Posterior vena cava (tissue), 2 donors: ENCODE measurements around the gene EMP2. TPM values are rescaled to one million over a fixed set of nuclear protein-coding genes. Genes with fewer than 3 reads are reported as not detected.
A peak's percentile ranks its signal among the peaks of the same experiment; 100 is the strongest.
"Not testable (repeated sequence)": the region's sequence is repeated elsewhere in the genome, so short reads cannot be mapped to it uniquely, and the experiment has no call there.

Source experiments
- DNase-seq: peaks from one replicate; pipeline ENCODE4 v3.0.0-alpha.2; 2020; ENCODE audit warnings: low spot score
- intact Hi-C, 2 donors: fragments of 100-400 bp; cut with DNase I; formaldehyde crosslinking; loops; one replicate each; pipeline versions ENCODE4 v1.14.1 to v1.14.2; 2022 to 2023
- long read RNA-seq, 2 donors: library from polyadenylated mRNA; unstranded; transcript quantifications; one replicate each; pipeline ENCODE4 v2.0.0, GENCODE V29; 2020 to 2021
- total RNA-seq, 2 donors: library from RNA; stranded (reverse); fragmentation: NEBNext Ultra II Directional; extraction: Animal tissue kit (Norgen Biotek cat#: 25700); gene quantifications; one replicate each; pipeline ENCODE4 v1.2.1, GENCODE V29; 2021
- donor health status: DM: yes; HTN: yes; CAD: no.
- donor health status: DM: yes; HTN: yes; CAD: no.

Gene EMP2
- 10 to 100 TPM; 45.8 to 68.5 TPM for total RNA-seq
- long read RNA-seq, donor 1, full-length matches to known transcripts, result 10 of 12 reads
- long read RNA-seq, donor 1, partial matches to known transcripts, result 2 of 12 reads
- long read RNA-seq, donor 1, other reads (novel, unspliced or antisense), result 0 of 12 reads
- long read RNA-seq, donor 2, full-length matches to known transcripts, result 18 of 29 reads
- long read RNA-seq, donor 2, partial matches to known transcripts, result 4 of 29 reads
- long read RNA-seq, donor 2, other reads (novel, unspliced or antisense), result 7 of 29 reads

- DNase-seq, result peak; percentile 93
- intact Hi-C loops, result loop anchor here in 1 of 2 donors (5.0 kb wide), 1 partner anchor 157 kb away; no protein-coding TSS in a partner anchor
Measured at GRCh38 chr16:10579965-10580882, at the start of gene EMP2. EMP2 (minus strand) TSS chr16:10580598; CDS start chr16:10547617, 32,981 bp downstream.

GRCh38 chr16:10629592-10629963, 49.2 kb upstream of the EMP2 start:
- intact Hi-C loops, result no loop called here

GRCh38 chr16:10625595-10626357, 45.4 kb upstream of the EMP2 start:
- intact Hi-C loops, result no loop called here
- DNase-seq, result no peak

More at GRCh38 chr16:10629592-10629963, 49.2 kb upstream of the EMP2 start:
- DNase-seq, result no peak

- no peak for DNase-seq
- intact Hi-C loops, result no loop called here
Measured at GRCh38 chr16:10624527-10624926, 44.1 kb upstream of the EMP2 start.

GRCh38 chr16:10623059-10623458, 42.7 kb upstream of the EMP2 start:
- intact Hi-C loops, result no loop called here
- DNase-seq, result no peak

GRCh38 chr16:10622036-10622921, 41.9 kb upstream of the EMP2 start:
- intact Hi-C loops, result no loop called here
- DNase-seq, result no peak

GRCh38 chr16:10621216-10621949, 41.0 kb upstream of the EMP2 start:
- DNase-seq, intact Hi-C loops: not testable (repeated sequence)

GRCh38 chr16:10620120-10620519, 39.7 kb upstream of the EMP2 start:
- no peak for DNase-seq
- intact Hi-C loops, result no loop called here

- no peak for DNase-seq
- intact Hi-C loops, result no loop called here
Measured at GRCh38 chr16:10619271-10619849, 39.0 kb upstream of the EMP2 start.

GRCh38 chr16:10618710-10619209, 38.4 kb upstream of the EMP2 start:
- intact Hi-C loops, result no loop called here
- no peak for DNase-seq

- intact Hi-C loops, result no loop called here
Measured at GRCh38 chr16:10617662-10618420, 37.4 kb upstream of the EMP2 start.

GRCh38 chr16:10616756-10617640, 36.6 kb upstream of the EMP2 start:
- DNase-seq, result no peak
- intact Hi-C loops, result no loop called here

More at GRCh38 chr16:10617662-10618420, 37.4 kb upstream of the EMP2 start:
- DNase-seq, result no peak

GRCh38 chr16:10616419-10616755, 36.0 kb upstream of the EMP2 start:
- intact Hi-C loops, result no loop called here
- no peak for DNase-seq

GRCh38 chr16:10614685-10615084, 34.3 kb upstream of the EMP2 start:
- intact Hi-C loops, result no loop called here
- no peak for DNase-seq

GRCh38 chr16:10613785-10614485, 33.5 kb upstream of the EMP2 start:
- DNase-seq, result no peak
- intact Hi-C loops, result no loop called here
